ENCODE results near the gene RSRC1. TPM values are rescaled to one million over a fixed set of nuclear protein-coding genes. Genes with fewer than 3 reads are reported as not detected.

The RSRC1 gene
- total RNA-seq, 1 donor from 2014 or later, result 38.5 TPM

DNA sequence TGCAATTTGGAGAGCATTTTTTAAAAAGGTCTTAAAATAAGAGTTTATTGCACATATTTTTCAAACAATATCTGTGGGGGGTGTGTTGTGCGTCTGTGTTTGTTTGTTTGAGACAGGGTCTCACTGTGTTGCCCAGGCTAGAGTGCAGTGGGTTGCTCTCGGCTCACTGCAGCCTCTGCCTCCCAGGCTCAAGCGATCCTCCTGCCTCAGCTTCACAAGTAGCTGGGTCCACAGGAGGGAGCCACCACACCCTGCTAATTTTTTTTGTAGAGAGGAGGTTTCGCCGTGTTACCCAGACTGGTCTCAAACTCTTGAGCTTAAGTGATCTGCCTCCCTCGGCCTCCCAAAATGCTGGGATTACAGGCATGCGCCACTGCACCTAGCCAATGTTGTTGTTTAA, 463.8 kb downstream of the RSRC1 start:
- H3K27ac ChIP-seq, result no peak overlapping the region
- TF ChIP-seq, protein P1, sequence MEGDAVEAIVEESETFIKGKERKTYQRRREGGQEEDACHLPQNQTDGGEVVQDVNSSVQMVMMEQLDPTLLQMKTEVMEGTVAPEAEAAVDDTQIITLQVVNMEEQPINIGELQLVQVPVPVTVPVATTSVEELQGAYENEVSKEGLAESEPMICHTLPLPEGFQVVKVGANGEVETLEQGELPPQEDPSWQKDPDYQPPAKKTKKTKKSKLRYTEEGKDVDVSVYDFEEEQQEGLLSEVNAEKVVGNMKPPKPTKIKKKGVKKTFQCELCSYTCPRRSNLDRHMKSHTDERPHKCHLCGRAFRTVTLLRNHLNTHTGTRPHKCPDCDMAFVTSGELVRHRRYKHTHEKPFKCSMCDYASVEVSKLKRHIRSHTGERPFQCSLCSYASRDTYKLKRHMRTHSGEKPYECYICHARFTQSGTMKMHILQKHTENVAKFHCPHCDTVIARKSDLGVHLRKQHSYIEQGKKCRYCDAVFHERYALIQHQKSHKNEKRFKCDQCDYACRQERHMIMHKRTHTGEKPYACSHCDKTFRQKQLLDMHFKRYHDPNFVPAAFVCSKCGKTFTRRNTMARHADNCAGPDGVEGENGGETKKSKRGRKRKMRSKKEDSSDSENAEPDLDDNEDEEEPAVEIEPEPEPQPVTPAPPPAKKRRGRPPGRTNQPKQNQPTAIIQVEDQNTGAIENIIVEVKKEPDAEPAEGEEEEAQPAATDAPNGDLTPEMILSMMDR (IDR thresholded peaks at IDR 0.05), result no peak
- TF ChIP-seq POLR2A (IDR thresholded peaks at IDR 0.05), result no peak
- TF ChIP-seq POLR2AphosphoS5 (IDR thresholded peaks at IDR 0.05; ENCODE audit: insufficient read depth in 1 of 2, low read depth in 1 of 2), result no peak
- peaks cover 9% of the 10 kb centered on the region for H3K4me1 ChIP-seq
- DNase-seq (ENCODE audit: extremely low spot score in 2 of 2), result no peak
- H3K36me3 ChIP-seq, result no peaks in the 10 kb centered on the region
- H3K4me3 ChIP-seq, result no peak overlapping the region
- intact Hi-C loops (cut with DNase I), result no loop called here
- no peaks in the 10 kb centered on the region for H3K27me3 ChIP-seq
- H3K9me3 ChIP-seq, result no peaks in the 10 kb centered on the region

DNA sequence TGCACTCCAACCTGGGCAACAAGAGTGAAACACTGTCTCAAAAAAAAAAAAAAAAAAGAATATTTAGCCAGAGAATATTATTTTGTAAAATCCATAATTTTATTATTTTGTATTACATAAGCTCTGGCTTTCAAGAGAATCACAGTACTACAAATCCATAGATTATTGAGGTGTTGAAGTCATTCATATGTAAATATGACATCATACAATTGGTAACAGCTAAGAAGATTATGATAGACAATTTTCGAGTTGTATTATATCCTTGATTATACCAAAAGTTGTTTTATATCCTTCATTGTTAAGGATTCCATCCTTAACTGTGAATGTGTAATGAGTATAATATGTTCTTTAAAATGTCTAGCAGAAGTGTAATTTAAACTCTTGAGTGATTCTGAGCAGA, 464.8 kb downstream of the RSRC1 start:
- H3K4me1 ChIP-seq, result peaks cover 9% of the 10 kb centered on the region
- no peak for DNase-seq (ENCODE audit: extremely low spot score in 2 of 2)
- H3K4me3 ChIP-seq, result no peak overlapping the region
- TF ChIP-seq POLR2A (IDR thresholded peaks at IDR 0.05), result no peak
- TF ChIP-seq POLR2AphosphoS5 (IDR thresholded peaks at IDR 0.05; ENCODE audit: insufficient read depth in 1 of 2, low read depth in 1 of 2), result no peak
- TF ChIP-seq, protein P1 (IDR thresholded peaks at IDR 0.05), result no peak
- H3K9me3 ChIP-seq, result no peaks in the 10 kb centered on the region
- intact Hi-C loops (cut with DNase I), result no loop called here
- no peaks in the 10 kb centered on the region for H3K36me3 ChIP-seq
- H3K27me3 ChIP-seq, result no peaks in the 10 kb centered on the region
- no peak overlapping the region for H3K27ac ChIP-seq

DNA sequence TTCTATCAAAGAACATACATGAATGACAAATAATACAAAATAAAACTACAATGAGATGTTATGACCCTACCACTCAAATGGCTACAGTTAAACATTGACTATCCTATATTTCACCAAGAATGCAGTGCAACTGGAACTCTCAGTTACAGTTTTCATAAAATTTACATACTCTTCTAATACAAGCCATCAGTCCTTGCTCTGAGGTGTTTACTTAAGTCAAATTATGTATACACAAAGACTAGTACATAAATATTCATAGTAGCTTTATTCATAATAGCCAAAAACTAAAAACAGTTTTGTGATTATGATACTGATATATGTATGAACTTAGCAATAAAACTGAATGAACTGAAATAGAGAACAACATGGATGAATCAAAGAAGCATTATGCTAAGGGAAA, 480.3 kb downstream of the RSRC1 start:
- no peaks in the 10 kb centered on the region for H3K36me3 ChIP-seq

More for the DNA sequence above, 480.3 kb downstream of the RSRC1 start:
- H3K4me3 ChIP-seq, result no peak overlapping the region
- TF ChIP-seq POLR2AphosphoS5 (IDR thresholded peaks at IDR 0.05; ENCODE audit: insufficient read depth in 1 of 2, low read depth in 1 of 2), result no peak
- TF ChIP-seq, protein P1 (IDR thresholded peaks at IDR 0.05), result no peak
- no peak for TF ChIP-seq POLR2A (IDR thresholded peaks at IDR 0.05)
- no peak for DNase-seq (ENCODE audit: extremely low spot score in 2 of 2)
- no peaks in the 10 kb centered on the region for H3K27me3 ChIP-seq
- no peaks in the 10 kb centered on the region for H3K9me3 ChIP-seq
- H3K27ac ChIP-seq, result no peak overlapping the region
- no peaks in the 10 kb centered on the region for H3K4me1 ChIP-seq
- intact Hi-C loops (cut with DNase I), result no loop called here

Other genes with a start within 250 kb of the RSRC1 start
- 2.7 TPM for gene SHOX2, start 3.7 kb upstream of the RSRC1 start, total RNA-seq